Neural cell (in vitro differentiated cells): Measurements from ENCODE around the gene PIK3R1.

Source experiments
- EZH2 ChIP-seq: fragments of 200-600, 300-800 bp; shearing (Covaris generic), sonication (generic); IDR thresholded peaks from 2 replicates; pipeline ENCODE4 v1.6.1; 2014; ENCODE audit warnings: antibody characterized with exemption, low read length, borderline replicate concordance, mild to moderate bottlenecking; ENCODE audit not compliant: insufficient read depth, poor library complexity, severe bottlenecking
- TF ChIP-seq, protein P1 (sequence below): fragments of 450-650 bp; IDR thresholded peaks from 2 replicates; pipeline ENCODE4 v1.5.1; 2014; ENCODE audit warnings: antibody characterized with exemption, mild to moderate bottlenecking, moderate library complexity; ENCODE audit not compliant: poor library complexity, severe bottlenecking

DNA sequence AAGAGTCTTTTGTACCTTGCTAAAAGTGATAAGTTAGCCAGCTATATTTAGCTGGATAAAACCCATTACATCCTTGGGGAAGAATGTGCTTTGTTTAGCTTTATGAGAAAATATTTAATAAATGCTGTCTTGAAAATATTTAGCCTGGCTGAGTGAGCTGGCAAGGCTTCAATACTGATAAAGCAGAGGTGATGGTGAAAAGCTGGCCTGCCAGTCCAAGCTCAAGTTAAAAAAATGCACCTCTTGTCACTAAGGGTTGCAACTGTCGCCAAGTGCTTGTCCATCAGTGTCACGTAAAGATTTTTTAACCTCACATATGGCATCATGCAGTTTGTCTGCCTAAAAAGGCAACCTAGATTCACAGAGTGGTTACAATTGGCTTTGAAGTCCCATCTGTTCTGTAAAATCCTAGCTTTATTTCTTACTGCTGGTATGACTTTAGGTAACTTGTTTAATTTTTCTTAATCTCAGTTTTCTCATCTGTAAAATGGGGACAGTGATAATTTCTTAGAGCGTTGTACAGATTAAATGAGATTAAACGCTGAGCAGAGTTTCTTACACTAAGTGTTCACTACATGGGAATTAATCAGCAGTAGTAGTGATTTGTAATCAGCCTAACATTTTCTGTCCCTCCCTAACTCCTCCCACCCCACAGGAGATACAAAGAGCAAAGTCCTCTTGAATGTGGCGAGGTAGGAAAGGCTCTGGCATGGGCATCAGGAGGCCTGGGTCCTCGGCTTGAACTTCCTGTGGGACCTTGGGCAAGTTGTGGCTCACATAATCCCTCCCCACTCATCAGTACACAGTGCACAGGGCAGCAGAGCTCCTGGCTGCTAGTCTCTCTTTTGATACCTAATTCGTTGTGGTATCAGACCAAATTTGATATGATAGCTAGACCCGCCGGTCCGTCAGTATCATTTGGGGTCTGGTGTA is 48.7 kb downstream of the PIK3R1 start:
- TF ChIP-seq EZH2, result no peak
- TF ChIP-seq, protein P1, sequence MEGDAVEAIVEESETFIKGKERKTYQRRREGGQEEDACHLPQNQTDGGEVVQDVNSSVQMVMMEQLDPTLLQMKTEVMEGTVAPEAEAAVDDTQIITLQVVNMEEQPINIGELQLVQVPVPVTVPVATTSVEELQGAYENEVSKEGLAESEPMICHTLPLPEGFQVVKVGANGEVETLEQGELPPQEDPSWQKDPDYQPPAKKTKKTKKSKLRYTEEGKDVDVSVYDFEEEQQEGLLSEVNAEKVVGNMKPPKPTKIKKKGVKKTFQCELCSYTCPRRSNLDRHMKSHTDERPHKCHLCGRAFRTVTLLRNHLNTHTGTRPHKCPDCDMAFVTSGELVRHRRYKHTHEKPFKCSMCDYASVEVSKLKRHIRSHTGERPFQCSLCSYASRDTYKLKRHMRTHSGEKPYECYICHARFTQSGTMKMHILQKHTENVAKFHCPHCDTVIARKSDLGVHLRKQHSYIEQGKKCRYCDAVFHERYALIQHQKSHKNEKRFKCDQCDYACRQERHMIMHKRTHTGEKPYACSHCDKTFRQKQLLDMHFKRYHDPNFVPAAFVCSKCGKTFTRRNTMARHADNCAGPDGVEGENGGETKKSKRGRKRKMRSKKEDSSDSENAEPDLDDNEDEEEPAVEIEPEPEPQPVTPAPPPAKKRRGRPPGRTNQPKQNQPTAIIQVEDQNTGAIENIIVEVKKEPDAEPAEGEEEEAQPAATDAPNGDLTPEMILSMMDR, result no peak
